OCI-LY3 (cell line): Measurements from ENCODE around the gene NIPSNAP3A.

Experiments used
- CTCF ChIP-seq: fragments of 200-600, 300-600 bp; sonication (generic); IDR thresholded peaks from 2 replicates; pipeline ENCODE4 v1.5.1; 2014; ENCODE audit warnings: antibody characterized with exemption, low read length, low read depth
- EZH2phosphoT487 ChIP-seq: fragments of 200-600 bp; shearing (Covaris generic); IDR thresholded peaks from 2 replicates; pipeline ENCODE4 v1.6.1; 2018; ENCODE audit warnings: antibody characterized with exemption, mixed run types, low read depth

DNA sequence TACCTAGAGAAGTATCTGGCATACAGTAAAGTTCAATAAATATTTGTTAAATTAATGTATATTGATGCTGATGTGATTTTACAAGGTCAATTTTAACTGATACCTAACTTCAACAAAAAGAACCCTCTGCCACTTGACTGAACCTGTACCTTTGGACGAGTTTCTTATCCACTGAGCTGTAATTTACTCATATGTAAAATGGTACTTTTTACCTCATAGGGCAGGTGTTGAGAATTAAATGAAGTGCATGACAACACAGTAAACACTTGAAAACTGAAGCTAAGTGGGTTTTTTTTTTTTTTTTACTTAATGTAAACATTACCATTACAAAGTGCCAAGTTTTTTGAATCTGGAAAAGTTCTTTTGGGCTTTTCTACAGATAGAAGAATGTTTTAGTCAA, 31.9 kb downstream of the NIPSNAP3A start:
- TF ChIP-seq CTCF (no peak), EZH2phosphoT487 (no peak)
